DOHH2 (cell line): ENCODE measurements around the gene SYT11.
"Not testable (repeated sequence)": the region's sequence is repeated elsewhere in the genome, so short reads cannot be mapped to it uniquely, and the experiment has no call there.

Experiments
- EZH2phosphoT487 ChIP-seq: fragments of 200-600 bp; sonication (generic); IDR thresholded peaks from 2 replicates; pipeline ENCODE4 v1.6.1; 2017; ENCODE audit warnings: borderline replicate concordance, mild to moderate bottlenecking, antibody characterized with exemption, low read length, moderate library complexity, mixed read lengths
- TF ChIP-seq, protein P1 (sequence below): fragments of 200-600 bp; sonication (generic); IDR thresholded peaks from one replicate; pipeline ENCODE4 v1.5.1; 2014; ENCODE audit warnings: antibody characterized with exemption, mild to moderate bottlenecking, low read depth, low read length; ENCODE audit not compliant: poor library complexity, severe bottlenecking

DNA sequence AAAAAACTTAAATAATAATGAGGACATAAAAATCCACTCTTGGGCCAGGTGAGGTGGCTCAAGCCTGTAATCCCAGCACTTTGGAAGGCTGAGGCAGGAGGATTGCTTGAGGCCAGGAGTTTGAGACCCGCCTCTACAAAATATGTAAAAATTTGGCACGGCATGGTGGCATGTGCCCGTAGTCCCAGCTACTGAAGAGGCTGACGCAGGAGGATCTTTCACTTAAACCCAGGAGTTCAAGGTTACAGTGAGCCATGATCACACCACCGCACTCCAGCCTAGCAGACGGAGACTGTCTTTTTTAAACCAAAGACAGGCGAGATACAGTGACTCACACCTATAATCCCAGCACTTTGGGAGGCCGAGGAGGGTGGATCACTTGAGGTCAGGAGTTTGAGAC lies 37.1 kb downstream of the SYT11 start:
- TF ChIP-seq, protein P1, sequence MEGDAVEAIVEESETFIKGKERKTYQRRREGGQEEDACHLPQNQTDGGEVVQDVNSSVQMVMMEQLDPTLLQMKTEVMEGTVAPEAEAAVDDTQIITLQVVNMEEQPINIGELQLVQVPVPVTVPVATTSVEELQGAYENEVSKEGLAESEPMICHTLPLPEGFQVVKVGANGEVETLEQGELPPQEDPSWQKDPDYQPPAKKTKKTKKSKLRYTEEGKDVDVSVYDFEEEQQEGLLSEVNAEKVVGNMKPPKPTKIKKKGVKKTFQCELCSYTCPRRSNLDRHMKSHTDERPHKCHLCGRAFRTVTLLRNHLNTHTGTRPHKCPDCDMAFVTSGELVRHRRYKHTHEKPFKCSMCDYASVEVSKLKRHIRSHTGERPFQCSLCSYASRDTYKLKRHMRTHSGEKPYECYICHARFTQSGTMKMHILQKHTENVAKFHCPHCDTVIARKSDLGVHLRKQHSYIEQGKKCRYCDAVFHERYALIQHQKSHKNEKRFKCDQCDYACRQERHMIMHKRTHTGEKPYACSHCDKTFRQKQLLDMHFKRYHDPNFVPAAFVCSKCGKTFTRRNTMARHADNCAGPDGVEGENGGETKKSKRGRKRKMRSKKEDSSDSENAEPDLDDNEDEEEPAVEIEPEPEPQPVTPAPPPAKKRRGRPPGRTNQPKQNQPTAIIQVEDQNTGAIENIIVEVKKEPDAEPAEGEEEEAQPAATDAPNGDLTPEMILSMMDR: not testable (repeated sequence)
- TF ChIP-seq EZH2phosphoT487: not testable (repeated sequence)
